HG03045 (cell line): ENCODE data around the gene CGREF1.
"Not testable (repeated sequence)": the region's sequence is repeated elsewhere in the genome, so short reads cannot be mapped to it uniquely, and the experiment has no call there.

Experiments used
- ATAC-seq: cut with Tn5 transposase; IDR thresholded peaks from one replicate; pipeline ENCODE4 v1.9.1; 2021; ENCODE audit warnings: mild to moderate bottlenecking, moderate library complexity; ENCODE audit not compliant: unreplicated experiment

Gene CGREF1

DNA sequence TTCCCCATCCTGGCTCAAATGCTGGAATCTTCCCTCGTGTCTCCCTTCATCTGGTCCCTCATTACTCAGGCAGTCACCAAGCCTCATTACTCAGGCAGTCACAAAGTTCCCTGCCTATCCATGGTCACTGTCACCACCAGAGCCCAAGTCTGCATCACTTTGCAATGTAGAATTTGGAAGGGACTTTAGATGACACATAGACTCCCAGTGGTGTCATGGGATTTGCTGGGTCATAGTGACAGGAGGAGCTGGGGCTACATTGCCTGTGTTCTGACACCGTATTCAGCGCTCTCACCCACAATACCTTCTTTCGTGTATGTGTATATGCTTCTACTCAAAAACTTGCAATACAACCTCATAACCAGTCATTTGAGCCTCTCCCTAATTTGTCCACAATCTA lies 42.6 kb downstream of the CGREF1 start:
- ATAC-seq, result no peak

DNA sequence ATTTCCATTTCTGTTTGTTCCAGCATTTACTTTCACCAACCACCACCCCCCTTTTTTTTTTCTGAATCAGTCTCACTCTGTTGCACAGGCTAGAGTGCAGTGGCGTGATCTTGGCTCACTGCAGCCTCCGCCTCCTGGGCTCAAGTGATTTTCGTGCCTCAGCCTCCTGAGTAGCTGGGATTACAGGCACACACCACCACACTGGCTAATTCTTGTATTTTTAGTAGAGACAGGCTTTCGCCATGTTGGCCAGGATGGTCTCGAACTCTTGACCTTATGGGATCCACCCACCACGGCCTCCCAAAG lies 43.4 kb downstream of the CGREF1 start:
- not testable (repeated sequence) for ATAC-seq

DNA sequence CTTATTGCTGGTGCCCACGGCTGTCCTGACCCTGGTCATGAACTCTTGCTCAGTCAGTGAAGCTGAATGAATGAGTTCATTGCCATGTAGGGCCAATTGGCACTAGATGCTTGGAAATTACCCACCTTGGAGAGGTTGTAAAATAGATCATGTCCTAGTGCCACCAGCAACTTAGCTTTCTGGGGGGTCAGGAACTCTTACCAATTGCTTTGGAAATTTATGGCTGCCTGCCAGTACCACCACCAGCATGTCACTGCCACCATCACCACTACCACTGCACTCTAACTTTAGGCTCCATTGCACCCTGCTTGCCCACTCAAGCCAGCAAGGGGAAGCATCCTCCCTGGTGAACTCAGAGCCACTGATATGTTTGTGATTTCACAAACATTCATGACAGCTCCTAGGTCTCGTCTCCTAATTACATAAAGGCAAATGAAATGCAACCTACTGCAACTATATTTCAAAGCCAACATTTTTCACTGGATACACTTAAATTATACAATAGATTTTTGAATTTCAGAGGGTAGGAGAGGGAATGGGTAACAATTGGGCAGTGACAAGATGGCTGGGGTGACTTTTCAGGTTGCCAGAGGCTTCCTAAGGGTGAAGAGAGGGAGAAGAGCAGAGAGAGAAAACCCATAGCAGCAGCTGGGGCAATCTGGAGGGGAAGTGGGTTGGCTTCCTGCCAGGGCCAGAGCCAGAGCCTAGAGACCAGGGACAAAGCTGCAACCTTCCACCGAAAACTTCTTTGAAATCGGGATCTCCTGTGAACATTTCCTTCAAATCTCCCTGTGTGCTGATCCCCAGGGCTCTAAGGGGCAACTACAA lies 44.0 kb downstream of the CGREF1 start:
- no peak for ATAC-seq

DNA sequence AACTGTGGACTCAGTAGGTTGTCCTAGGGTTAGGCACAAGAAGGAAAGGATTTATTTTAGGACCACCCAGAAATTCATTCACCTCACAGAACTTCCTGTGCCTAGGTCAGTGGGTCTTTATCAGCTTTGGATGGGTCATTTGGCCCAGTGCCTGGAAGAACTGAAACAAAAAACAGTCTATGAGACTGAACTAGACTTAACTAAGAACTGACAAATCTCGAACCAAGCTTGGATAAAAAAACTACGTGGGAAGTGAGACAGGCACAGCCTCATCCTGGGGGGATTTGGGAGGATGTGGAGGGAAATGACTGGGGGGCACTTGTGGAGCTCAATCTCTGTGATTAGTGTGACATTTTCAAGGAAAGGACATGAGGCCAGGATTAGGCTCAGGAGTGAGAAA lies 45.1 kb downstream of the CGREF1 start:
- no peak for ATAC-seq

DNA sequence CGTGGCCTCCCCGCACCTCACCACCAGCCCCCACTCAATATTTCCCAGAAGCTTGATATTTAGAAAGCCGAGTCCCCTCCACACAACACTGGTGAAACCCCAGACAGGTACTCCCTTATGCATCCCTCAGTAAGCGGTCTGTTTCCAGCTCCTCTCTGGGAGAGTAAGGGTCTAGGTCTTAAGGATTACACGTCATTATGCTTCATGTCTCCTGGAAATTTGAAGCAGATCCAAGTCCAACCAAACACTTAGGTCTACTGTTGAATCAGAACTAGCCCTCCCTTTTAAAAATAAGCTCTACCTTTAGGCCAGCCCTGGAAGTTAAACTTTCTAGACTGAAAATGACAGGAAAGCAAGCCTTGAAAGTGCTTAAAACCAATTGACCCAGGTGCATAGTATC lies 46.0 kb downstream of the CGREF1 start:
- no peak for ATAC-seq

DNA sequence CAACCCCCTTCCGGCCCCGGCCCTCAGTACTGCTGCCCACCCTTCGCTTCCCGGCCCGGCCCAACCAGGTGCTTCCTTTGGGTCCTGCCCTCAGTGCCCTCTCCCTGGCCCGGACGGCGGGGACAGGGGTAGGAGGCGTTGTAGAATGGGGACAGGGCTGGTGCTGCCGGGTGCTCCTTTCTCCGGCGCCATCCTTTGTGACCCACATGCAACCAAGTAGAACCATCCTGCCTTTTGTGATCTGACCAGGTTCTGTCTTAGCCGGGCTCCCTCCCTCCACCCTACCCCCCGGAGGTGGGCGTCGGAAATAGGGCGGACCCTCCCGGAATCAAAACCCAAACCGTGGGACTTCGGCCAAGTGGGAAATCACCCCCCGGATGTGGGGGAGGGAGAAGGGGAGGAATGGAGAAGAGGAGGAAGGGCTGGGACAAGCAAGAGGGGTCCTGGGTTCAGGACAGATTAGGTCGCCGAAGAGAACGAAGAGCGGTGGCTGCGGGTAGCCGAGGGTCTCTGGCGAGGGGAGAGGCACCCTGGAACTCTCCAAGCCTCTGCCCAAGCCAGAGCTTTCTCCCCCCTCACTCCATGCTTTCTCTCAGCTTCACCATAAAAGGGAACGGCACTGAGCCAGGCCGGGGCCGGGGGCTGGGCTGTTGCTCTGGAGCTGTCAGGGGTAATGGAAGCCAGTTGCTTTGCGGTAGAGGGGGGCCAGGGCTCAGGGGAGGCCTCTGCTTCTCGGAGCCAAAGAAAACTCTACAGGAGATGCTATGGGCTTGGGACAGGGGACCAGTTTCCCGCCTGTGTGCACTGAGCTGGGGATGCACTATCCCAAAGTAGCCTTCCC lies 46.7 kb downstream of the CGREF1 start:
- ATAC-seq, result peak; percentile 18

DNA sequence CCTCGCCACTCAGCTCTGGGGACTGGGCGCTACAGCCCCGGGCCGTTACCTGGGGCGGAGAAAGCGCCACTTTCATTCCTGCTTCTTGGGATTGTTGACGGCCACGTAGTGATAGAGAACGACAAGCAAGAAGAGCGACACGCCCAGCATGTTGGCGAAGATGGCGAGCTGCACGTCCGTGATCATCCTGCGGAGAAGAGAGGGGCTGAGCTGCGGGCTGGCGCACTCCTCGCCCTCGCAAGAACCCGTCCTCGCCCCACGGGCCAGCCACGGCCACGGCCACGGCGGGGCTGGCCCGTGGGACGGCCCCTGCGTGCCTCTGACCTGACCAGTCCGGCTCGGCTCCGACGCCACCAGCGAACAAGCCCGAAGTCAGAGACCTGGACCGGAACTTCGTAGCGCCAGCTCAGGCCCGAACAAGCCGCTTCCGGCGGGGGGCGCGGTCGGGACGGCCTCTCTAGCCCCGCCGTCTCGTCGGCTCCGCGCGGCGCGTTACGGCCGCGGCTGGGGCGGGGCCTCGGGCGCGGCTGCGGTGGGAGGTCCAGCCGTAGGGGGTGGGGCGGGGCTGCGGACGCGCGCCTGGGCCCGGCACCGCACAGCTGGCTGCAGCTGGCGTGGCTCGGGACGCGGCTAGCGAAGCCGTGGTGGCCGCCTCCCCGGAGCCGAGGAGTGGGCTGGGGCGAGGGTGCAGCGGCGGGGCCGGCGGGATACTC lies 47.5 kb downstream of the CGREF1 start, which contains the start of gene OST4:
OST4 (minus strand) TSS at position 378 of the 713 bp plus-strand sequence.
- ATAC-seq, result peak; percentile 85

DNA sequence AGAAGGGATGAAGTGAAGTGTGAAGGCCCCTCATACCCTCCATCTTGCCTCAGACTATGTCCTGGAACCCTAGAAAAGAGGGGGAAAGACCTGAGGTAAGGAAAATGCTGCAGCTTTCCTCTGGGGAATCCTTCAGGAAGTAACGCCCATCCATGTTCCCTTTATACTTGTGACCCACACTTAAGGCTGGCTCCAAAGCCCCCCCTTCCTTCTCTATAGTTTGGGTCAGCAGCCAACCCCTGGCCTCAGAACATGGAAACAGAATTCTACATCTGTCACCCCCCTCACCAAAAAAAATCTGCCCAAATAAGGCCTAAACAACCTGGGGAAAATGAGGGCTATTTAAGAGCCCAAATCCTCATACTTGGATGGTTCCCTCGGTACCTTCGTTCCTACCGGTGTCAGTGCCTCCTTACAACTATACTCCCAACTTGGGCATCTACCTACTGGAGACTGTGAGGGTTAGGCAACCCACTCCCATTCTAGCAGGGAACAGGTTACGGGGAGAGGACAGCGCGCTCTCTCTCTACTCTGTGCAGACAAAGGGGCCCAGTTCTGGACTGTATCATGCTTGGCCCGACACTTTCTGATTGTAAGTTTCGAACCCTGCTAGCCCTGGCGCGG lies 48.2 kb downstream of the CGREF1 start:
- peak; percentile 15 for ATAC-seq

DNA sequence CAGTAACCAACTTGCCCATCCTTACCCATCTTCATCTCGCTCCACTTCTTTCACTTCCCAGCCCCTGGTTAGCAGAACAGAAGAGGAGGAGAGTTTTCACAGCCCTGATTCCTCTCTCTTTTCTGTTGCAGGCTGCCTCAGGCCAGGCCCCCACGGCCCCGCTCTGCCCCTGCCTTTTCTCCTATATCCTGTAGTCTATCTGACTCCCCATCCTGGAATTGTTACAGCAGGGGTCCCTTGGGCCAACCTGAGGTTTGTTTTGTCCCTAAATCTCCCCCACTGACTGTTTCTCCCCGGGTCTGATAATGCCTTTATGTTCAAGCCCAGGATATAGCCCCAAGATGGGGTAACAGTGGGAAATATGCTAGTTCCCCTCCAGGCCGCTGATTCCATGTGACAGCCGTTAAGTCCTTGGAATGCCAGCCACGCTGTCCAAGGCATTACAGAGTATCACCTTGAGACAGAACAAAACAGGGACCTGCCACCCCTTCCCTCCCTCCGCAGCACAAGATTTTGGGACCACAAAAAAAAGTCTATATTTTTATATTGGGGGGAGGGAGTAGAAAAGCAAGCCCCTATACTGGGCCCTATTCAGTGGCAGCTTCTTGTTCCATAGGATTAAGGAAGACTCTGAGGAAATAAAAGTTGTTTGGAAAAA lies 48.8 kb downstream of the CGREF1 start:
- ATAC-seq, result no peak

DNA sequence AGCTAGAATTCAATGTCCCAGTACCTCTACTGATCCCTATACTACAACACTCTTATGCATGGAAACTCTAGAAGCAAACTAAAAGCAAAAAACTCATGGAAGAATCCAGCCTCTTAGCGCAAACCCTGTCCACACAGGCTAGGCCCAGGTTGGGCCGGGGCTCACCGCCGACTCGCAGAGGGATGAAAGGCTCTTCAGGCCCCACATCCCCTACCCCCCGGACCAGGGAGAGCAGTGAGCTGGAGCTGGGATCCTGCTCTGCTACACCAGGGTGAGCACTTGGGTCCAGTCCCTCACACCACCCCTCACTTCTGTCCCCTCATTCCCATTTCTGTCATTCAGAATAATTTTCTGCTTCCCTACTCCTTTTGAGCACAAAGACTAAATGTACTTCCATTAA lies 49.5 kb downstream of the CGREF1 start:
- ATAC-seq, result no peak

DNA sequence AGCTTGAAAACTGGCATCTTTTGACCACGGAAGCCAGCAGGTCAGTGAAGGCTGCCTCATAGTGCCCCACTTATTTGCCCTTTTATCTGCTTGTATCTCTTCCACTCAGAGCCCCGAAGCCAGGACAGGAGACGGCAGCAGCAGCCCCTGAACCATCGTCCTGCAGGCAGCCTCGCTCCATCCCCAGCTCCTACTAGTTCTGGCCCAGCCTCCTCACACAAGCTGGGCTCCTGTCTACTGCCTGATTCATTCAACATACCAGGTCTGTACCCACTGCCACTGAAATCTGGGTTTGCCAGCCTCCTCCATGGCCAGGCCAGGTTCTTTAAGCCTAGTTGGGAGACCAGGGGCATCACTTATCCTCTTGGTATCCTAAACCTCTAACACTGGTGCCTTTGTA lies 51.5 kb downstream of the CGREF1 start:
- ATAC-seq, result no peak

DNA sequence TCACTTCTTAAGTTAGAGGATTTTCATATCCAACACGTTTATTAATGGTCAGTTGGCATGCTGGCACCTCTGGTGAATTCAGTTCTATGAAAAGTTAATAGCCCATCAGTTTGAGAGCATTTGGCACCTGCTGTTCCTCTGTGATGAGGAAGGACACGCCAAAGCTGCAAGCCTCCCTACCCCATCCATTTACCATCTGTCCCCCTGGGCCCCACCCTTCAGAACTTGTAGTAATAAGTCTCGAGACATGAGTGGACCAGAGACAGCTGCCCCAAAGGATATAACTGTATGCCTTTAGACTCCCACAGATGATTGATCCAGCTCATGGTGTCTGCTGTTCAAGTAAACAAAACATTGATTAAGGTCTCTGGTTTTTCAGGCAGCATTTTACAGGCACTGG lies 53.8 kb downstream of the CGREF1 start:
- ATAC-seq, result no peak

DNA sequence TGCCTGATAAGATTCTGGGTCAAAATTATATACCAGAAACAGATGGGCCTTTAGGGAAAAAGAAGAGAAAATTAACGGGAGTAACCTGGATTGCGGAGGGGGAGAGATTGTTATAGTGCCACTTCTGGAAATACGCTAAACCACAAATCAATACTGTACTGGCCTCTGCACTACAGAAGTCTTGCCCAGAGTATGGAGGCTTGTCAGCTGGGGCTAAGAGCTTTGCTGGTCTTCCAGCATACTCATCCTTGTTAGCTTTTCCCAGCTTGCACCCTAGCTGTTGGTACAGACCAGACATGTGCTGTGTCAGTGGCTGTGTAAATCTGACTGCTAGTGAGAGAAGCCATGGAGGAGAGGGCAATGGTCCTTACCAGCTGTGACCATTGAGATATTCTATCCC lies 58.6 kb downstream of the CGREF1 start:
- ATAC-seq, result no peak

DNA sequence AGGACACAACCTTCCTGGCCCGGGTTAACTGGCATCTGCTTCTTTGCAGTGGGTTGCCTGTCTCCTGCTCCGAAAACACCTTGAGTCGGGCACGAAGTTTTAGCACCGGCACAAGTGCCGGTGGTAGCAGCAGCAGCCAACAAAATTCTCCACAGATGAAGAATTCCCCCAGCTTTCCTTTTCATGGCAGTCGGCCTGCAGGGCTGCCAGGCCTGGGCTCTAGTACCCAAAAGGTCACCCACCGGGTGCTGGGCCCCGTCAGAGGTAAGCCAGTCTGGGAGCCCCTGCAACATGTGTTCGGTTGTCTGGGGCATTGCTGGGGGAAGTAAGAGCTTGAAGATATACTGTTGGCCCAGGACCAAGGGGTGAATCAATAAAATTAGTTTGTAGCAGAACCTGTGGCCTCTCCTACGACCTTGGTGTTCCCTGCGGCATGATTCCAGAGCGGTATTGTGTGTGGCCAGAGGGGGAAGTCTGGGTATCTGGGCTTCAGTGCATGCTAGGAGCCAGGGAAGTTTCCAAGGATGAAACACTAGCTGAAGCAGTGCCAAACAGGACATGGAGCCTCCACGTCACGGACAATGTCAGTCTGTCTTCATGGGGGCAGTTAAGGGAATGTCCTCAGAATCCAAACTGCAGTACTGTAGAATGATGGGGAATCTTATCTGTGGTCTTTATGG lies 59.6 kb downstream of the CGREF1 start:
- ATAC-seq, result no peak

DNA sequence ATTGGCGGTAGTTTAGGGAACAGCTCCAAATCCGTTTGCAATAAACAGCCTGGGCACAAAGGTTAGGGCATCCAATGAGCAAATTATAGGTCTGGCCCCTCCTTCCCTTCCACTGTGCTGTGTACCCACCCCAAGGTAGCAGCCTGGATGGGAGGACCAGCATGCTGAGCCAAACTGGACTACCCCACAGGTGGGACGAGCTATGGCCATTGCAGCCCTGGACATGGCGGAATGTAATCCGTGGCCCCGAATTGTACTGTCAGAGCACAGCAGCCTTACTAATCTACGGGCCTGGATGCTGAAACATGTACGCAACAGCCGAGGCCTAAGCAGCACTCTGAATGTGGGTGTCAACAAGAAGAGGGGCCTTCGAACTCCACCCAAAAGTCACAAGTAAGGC lies 60.7 kb downstream of the CGREF1 start:
- ATAC-seq, result no peak

DNA sequence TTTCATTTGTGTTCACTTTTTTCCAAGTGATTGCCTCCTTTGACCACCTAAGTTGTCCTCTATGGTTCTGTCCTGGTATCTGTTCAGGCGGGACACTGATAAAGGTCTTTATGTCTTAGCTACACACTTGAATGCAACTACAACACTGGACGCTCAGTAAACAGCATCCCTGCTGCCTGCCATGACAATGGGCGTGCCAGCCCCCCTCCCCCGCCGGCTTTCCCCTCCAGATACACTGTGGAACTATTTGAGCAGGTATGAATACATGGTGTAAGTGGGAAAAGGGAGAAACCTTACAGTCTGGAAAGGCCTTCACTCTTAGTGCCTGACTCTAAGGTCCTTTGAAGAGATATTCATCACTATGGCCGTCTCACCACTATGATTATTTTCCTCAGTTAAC lies 61.7 kb downstream of the CGREF1 start:
- no peak for ATAC-seq

DNA sequence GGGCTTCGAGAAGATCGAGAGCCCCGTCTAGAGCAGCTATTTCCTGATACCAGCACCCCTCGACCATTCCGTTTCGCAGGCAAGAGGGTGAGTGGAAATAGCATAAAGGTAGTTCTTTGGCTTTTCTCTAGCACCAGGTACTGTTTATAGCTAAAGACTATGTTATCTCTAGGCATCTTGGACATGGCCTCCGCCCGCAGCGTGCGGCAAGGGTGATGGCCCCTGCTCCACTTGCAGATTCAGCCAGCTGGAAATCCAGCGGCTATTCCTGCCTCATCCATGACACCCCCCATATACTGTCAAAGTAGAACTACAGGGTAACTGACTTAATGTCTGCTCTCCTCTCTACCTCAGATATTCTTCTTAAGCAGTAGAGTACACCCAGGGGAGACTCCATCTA lies 64.2 kb downstream of the CGREF1 start:
- no peak for ATAC-seq

DNA sequence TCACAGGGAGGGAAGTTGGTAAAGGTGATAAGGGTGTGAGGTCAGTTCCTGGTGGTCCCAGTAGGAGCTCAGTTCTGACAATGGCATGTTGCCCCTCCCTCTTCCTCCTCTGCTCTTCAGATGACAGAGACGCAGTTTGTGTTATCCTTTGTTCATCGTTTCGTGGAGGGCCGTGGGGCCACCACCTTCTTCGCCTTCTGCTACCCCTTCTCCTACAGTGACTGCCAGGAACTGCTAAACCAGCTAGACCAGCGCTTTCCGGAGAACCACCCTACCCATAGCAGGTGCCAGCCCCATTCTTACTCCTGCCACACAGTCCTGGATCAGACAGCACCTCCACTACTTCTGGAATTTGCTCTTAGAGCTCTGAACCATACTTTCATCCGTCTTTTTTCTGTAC lies 65.2 kb downstream of the CGREF1 start:
- ATAC-seq, result no peak

DNA sequence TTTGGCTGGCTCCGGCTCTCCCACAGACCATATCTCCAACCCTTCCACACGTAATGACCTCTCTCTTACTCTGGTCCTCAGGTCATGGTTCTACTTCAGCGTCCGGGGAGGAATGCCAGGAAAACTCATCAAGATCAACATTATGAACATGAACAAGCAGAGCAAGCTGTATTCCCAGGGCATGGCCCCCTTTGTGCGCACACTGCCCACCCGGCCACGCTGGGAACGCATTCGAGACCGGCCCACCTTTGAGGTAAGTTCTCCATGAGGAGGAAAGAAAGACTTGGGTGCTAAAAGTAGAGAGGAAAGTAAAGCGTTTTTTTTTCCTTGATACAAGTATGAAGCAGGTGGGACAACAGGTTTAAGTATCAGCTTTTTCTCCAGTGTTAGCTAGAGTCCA lies 65.6 kb downstream of the CGREF1 start:
- ATAC-seq, result no peak
